Activated T-cell treated with anti-CD3 and anti-CD28 coated beads for 4 hours (primary cell): ENCODE data around the gene IPO11.
"Not testable (repeated sequence)": the region's sequence is repeated elsewhere in the genome, so short reads cannot be mapped to it uniquely, and the experiment has no call there.

Source experiments
- DNase-seq: peaks from one replicate; pipeline ENCODE4 v3.0.0-alpha.2; 2020

IPO11 gene

GRCh38 chr5:62607615-62608014, 195.1 kb downstream of the IPO11 start:
- no peak for DNase-seq

GRCh38 chr5:62608529-62609511, 196.3 kb downstream of the IPO11 start:
- no peak for DNase-seq

GRCh38 chr5:62614355-62614754, 201.8 kb downstream of the IPO11 start:
- no peak for DNase-seq

- no peak for DNase-seq
Observed at GRCh38 chr5:62616615-62617277, 204.2 kb downstream of the IPO11 start.

GRCh38 chr5:62617943-62618342, 205.4 kb downstream of the IPO11 start:
- no peak for DNase-seq

- no peak for DNase-seq
Observed at GRCh38 chr5:62620761-62621160, 208.2 kb downstream of the IPO11 start.

GRCh38 chr5:62621280-62621679, 208.7 kb downstream of the IPO11 start:
- no peak for DNase-seq

GRCh38 chr5:62623271-62623670, 210.7 kb downstream of the IPO11 start:
- DNase-seq: no peak

- not testable (repeated sequence) for DNase-seq
Observed at GRCh38 chr5:62624436-62624835, 211.9 kb downstream of the IPO11 start.

- DNase-seq: no peak
Observed at GRCh38 chr5:62626534-62626933, 214.0 kb downstream of the IPO11 start.

GRCh38 chr5:62627121-62627520, 214.6 kb downstream of the IPO11 start:
- no peak for DNase-seq

- no peak for DNase-seq
Observed at GRCh38 chr5:62627901-62628300, 215.3 kb downstream of the IPO11 start.

- no peak for DNase-seq
Observed at GRCh38 chr5:62631909-62632580, 219.5 kb downstream of the IPO11 start.

GRCh38 chr5:62633243-62633642, 220.7 kb downstream of the IPO11 start:
- DNase-seq: no peak

- DNase-seq: no peak
Observed at GRCh38 chr5:62640446-62640845, 227.9 kb downstream of the IPO11 start.

GRCh38 chr5:62642468-62642867, 229.9 kb downstream of the IPO11 start:
- DNase-seq: no peak

- no peak for DNase-seq
Observed at GRCh38 chr5:62643556-62644451, 231.2 kb downstream of the IPO11 start.

GRCh38 chr5:62645223-62645622, 232.7 kb downstream of the IPO11 start:
- DNase-seq: no peak

- DNase-seq: no peak
Observed at GRCh38 chr5:62647241-62647640, 234.7 kb downstream of the IPO11 start.

GRCh38 chr5:62649025-62649424, 236.5 kb downstream of the IPO11 start:
- no peak for DNase-seq

- no peak for DNase-seq
Observed at GRCh38 chr5:62649476-62650113, 237.0 kb downstream of the IPO11 start.

GRCh38 chr5:62650197-62650596, 237.6 kb downstream of the IPO11 start:
- no peak for DNase-seq
